ENCODE results near the gene SMIM12. TPM values are rescaled to one million over a fixed set of nuclear protein-coding genes. Genes with fewer than 3 reads are reported as not detected.
A peak's percentile ranks its signal among the peaks of the same experiment; 100 is the strongest.

The SMIM12 gene
- total RNA-seq, 2 experiments from 2014 or later = 44.4 to 54.8 TPM

- no peaks in the 10 kb centered on the region for H3K4me1 Mint-ChIP-seq
- ChIA-PET POLR2A (no interaction called here), CTCF (no interaction called here)
- no peak for DNase-seq
- H3K9me3 Mint-ChIP-seq = peaks cover 8% of the 10 kb centered on the region
- H3K27me3 Mint-ChIP-seq = peaks cover 6% of the 10 kb centered on the region
- no peak overlapping the region for H3K4me3 Mint-ChIP-seq
- H3K27ac Mint-ChIP-seq = no peak overlapping the region
- H3K36me3 Mint-ChIP-seq (ENCODE audit: low read depth) = no peaks in the 10 kb centered on the region
Measured at GRCh38 chr1:34896612-34897011, 37.1 kb upstream of the SMIM12 start.

DNA sequence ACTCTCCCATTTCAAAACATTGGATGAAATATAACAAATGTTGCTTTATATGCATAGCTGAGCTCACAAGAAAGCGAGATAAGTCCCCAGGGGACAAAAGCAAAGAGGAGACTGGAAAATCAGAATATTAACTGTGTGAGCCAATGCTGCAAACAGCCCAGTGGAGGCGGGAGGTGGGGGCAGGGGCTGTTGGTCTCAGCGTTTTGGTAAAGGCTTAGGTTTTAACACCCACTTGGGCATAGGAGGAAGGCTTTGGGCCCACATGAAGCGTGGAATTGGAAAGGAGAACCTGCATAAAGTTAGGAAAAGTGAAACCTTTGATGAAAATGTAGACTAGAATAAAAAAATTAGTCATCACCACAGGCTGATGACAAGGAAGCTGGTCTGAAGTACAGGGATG lies 30.2 kb upstream of the SMIM12 start:
- no peak for DNase-seq
- Mint-ChIP-seq H3K27me3 (peaks cover 21% of the 10 kb centered on the region), H3K4me1 (peaks cover 3% of the 10 kb centered on the region)

DNA sequence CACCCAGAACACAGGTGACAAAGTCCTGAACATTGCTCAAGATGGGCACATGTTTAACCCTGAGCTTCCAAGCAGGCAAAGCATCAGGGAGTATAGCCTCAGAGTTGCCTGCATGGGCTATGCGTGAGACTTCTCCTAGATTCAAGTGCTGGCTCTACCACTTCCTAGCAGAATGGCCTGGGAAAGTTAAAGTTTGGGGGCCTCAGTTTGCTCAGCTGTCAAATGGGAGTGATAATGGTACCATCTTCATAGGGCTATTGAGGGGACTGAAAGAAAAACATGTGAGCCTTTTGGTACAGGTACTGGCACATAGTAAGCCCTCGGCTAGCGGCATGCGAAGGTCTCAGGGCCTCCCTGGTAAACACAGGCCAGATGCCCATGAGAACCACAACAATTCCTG lies 28.0 kb upstream of the SMIM12 start:
- Mint-ChIP-seq H3K27ac (no peak overlapping the region), H3K4me3 (no peak overlapping the region), H3K27me3 (peaks cover 41% of the 10 kb centered on the region), H3K36me3 (ENCODE audit: low read depth) (no peaks in the 10 kb centered on the region), H3K9me3 (peaks cover 4% of the 10 kb centered on the region), H3K4me1 (peaks cover 3% of the 10 kb centered on the region)
- CTCF ChIA-PET = no interaction called here
- no peak for DNase-seq
- POLR2A ChIA-PET = no interaction called here

More for the DNA sequence above, 30.2 kb upstream of the SMIM12 start:
- ChIA-PET POLR2A (no interaction called here), CTCF (interaction anchor here (0.6 kb wide), 1 partner anchor 34 kb away, joined by 3 read pairs; no protein-coding TSS in a partner anchor)
- H3K9me3 Mint-ChIP-seq = peaks cover 8% of the 10 kb centered on the region
- H3K27ac Mint-ChIP-seq = no peak overlapping the region
- H3K36me3 Mint-ChIP-seq (ENCODE audit: low read depth) = no peaks in the 10 kb centered on the region
- H3K4me3 Mint-ChIP-seq = no peak overlapping the region

DNA sequence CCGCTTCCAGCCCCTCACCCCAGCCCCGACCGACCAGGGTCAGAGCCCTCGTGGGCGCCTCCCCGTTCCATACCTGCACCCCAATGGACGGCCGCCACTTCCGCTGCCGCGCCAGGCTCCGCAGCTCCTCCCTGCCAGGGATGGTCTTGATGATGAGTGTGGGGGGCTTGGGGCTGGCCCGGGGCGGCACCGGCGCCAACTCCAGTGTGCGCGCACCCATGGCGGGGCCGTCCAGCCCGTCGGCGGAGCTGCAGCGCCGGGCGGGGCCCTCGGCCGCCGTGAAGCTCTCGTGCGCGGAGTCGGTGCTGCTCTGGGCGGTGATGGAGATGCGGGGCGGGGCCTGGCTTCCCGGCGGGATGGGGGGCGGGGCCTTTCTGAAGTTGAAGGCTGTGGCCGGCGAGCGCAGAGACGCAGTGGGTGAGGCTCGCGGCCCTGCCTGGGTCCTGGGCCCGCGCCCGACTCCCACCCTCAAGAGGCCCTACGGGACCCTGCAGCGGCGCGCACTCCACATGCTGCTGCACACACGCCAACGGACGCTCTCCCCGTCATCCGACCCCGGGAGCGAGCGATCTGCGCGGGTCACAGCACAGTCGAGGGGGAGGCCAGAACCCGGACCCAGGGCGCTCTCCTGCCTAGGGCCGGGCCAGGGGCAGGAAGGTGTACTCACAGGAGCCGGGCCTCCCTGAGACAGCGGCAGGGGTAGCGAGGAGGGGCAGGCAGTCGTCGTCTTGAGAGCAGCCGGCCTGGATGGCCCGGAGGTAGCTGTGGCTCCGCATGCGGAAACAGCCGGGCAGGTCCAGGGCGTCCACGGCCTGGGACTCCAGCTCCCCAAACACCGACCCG lies 26.1 kb upstream of the SMIM12 start:
- no peak overlapping the region for H3K27ac Mint-ChIP-seq
- CTCF ChIA-PET = interaction anchor here (1.3 kb wide), 1 partner anchor 19 kb away, joined by 4 read pairs; no protein-coding TSS in a partner anchor
- peaks cover 3% of the 10 kb centered on the region for H3K4me1 Mint-ChIP-seq
- peak; percentile 44 for DNase-seq
- H3K4me3 Mint-ChIP-seq = peak overlapping the region; percentile 16
- POLR2A ChIA-PET = interaction anchor here (0.6 kb wide), 1 partner anchor 192 kb away, joined by 9 read pairs; no protein-coding TSS in a partner anchor
- H3K27me3 Mint-ChIP-seq = peaks cover 51% of the 10 kb centered on the region
- no peaks in the 10 kb centered on the region for H3K9me3 Mint-ChIP-seq
- no peaks in the 10 kb centered on the region for H3K36me3 Mint-ChIP-seq (ENCODE audit: low read depth)

- H3K36me3 Mint-ChIP-seq (ENCODE audit: low read depth) = no peaks in the 10 kb centered on the region
- POLR2A ChIA-PET = interaction anchor here (0.6 kb wide), 1 partner anchor 193 kb away, joined by 9 read pairs; no protein-coding TSS in a partner anchor
Measured at GRCh38 chr1:34884961-34885360, 25.4 kb upstream of the SMIM12 start.

DNA sequence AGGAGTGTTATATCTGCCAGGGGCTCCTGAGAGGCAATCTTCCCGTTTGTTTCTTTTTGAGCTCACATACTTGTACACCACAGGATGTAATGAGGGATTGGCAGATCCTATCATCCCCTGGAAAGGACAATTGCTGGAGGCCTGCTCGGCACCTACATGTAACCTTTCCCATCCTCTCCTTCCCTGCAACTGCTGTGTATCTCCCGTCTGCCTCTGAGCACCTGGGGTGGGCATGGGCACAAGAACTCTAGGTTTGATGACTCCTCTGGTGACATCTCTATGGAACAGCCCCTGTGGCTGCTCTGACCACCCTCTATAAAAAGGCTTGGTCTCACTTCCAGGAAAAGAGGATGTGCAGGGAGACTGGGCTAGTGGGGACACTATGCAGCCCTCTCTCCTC lies 25.0 kb upstream of the SMIM12 start:
- peaks cover 48% of the 10 kb centered on the region for H3K27me3 Mint-ChIP-seq
- H3K4me3 Mint-ChIP-seq = no peak overlapping the region
- no peak for DNase-seq
- no peaks in the 10 kb centered on the region for H3K9me3 Mint-ChIP-seq
- peaks cover 3% of the 10 kb centered on the region for H3K4me1 Mint-ChIP-seq
- ChIA-PET CTCF (interaction anchor here (0.8 to 1.1 kb wide), 3 partner anchors 18 to 32 kb away, joined by 3 to 4 read pairs (median 3); no protein-coding TSS in a partner anchor), POLR2A (interaction anchor here (0.6 kb wide), 1 partner anchor 193 kb away, joined by 9 read pairs; no protein-coding TSS in a partner anchor)
- no peak overlapping the region for H3K27ac Mint-ChIP-seq
- H3K36me3 Mint-ChIP-seq (ENCODE audit: low read depth) = no peaks in the 10 kb centered on the region

More at GRCh38 chr1:34884961-34885360, 25.4 kb upstream of the SMIM12 start:
- DNase-seq = no peak
- CTCF ChIA-PET = no interaction called here
- Mint-ChIP-seq H3K4me3 (peak overlapping the region; percentile 38), H3K9me3 (no peaks in the 10 kb centered on the region), H3K27me3 (peaks cover 48% of the 10 kb centered on the region), H3K27ac (no peak overlapping the region), H3K4me1 (peaks cover 3% of the 10 kb centered on the region)

- no peaks in the 10 kb centered on the region for H3K4me1 Mint-ChIP-seq
- no peak overlapping the region for H3K4me3 Mint-ChIP-seq
- CTCF ChIA-PET = no interaction called here
- H3K27me3 Mint-ChIP-seq = peaks cover 48% of the 10 kb centered on the region
- no peaks in the 10 kb centered on the region for H3K9me3 Mint-ChIP-seq
- POLR2A ChIA-PET = no interaction called here
- no peaks in the 10 kb centered on the region for H3K36me3 Mint-ChIP-seq (ENCODE audit: low read depth)
- DNase-seq = peak; percentile 4
- H3K27ac Mint-ChIP-seq = no peak overlapping the region
Measured at GRCh38 chr1:34879230-34879629, 19.7 kb upstream of the SMIM12 start.

- Mint-ChIP-seq H3K36me3 (ENCODE audit: low read depth) (no peaks in the 10 kb centered on the region), H3K27ac (no peak overlapping the region), H3K27me3 (peaks cover 53% of the 10 kb centered on the region), H3K9me3 (no peaks in the 10 kb centered on the region), H3K4me1 (peaks cover 3% of the 10 kb centered on the region), H3K4me3 (no peak overlapping the region)
- ChIA-PET CTCF (no interaction called here), POLR2A (no interaction called here)
- no peak for DNase-seq
Measured at GRCh38 chr1:34876406-34876805, 16.9 kb upstream of the SMIM12 start.

- POLR2A ChIA-PET = no interaction called here
- H3K27ac Mint-ChIP-seq = no peak overlapping the region
Measured at GRCh38 chr1:34874296-34874952, 14.9 kb upstream of the SMIM12 start.

DNA sequence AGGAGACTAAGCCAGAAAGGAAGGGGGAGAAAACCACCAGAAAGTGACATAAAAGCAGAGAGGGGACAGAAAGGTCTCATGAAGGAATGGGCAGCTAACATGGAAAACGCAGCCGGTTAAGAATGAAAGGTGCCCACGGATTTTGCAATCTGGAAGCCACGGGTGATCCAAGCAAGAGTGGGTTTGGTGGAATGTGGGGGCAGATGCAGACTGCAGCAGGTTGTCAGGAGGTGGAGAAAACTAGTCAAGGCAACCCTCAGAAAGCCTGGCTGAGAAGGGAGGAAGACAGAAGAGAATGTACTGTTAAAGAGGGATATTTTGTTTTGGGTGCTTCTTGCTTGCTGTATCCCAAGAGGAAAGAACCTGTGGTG lies 12.6 kb upstream of the SMIM12 start:
- H3K4me1 Mint-ChIP-seq = peaks cover 8% of the 10 kb centered on the region
- H3K9me3 Mint-ChIP-seq = no peaks in the 10 kb centered on the region
- no peak for DNase-seq
- POLR2A ChIA-PET = no interaction called here
- no peak overlapping the region for H3K27ac Mint-ChIP-seq
- no peak overlapping the region for H3K4me3 Mint-ChIP-seq
- no peaks in the 10 kb centered on the region for H3K36me3 Mint-ChIP-seq (ENCODE audit: low read depth)
- peaks cover 42% of the 10 kb centered on the region for H3K27me3 Mint-ChIP-seq
- CTCF ChIA-PET = interaction anchor here (1.1 to 1.8 kb wide), 3 partner anchors 11 to 20 kb away, joined by 4 to 7 read pairs (median 5); no protein-coding TSS in a partner anchor

More at GRCh38 chr1:34874296-34874952, 14.9 kb upstream of the SMIM12 start:
- CTCF ChIA-PET = interaction anchor here (0.6 to 1.2 kb wide), 3 partner anchors 8 to 341 kb away, joined by 3 to 7 read pairs (median 5); partner anchors contain the start of gene SMIM12
- H3K36me3 Mint-ChIP-seq (ENCODE audit: low read depth) = no peaks in the 10 kb centered on the region
- H3K4me1 Mint-ChIP-seq = peaks cover 8% of the 10 kb centered on the region
- no peaks in the 10 kb centered on the region for H3K9me3 Mint-ChIP-seq
- peaks cover 47% of the 10 kb centered on the region for H3K27me3 Mint-ChIP-seq
- no peak overlapping the region for H3K4me3 Mint-ChIP-seq
- DNase-seq = no peak

DNA sequence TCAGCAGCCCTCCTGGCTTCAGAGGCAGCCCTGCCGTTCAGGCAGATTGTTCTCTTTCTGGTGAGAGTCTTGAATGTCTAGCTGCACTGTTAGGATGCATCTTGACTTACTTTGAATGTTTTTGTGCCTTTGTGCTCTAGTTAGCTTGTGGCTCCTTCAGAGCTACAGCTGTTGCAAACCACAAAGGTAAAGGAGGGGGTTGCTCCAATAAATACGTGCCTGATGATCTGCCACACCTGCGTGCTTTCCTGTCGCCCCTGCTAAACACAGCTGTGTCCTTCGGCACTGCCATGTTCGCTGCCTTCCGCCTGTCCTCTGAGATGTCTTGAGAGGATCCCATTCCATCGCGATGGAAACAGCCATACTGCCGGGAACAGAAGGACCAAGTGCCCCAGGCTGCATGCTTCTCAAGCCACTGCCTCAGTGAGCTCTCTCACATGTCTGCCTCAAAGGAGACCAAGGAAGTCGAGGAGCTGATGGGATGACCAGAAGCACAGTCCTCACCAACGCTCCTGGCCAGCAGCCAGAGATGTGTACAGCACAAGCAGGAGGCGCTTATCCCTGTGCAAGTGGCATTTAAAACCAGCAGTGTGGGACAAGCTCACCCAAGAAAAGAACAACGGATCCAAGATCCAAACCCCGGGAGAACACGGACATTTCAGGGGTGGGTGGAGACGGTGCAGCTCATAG lies 12.0 kb upstream of the SMIM12 start:
- Mint-ChIP-seq H3K9me3 (no peaks in the 10 kb centered on the region), H3K27me3 (peaks cover 39% of the 10 kb centered on the region), H3K4me3 (no peak overlapping the region), H3K27ac (peak overlapping the region; percentile 17), H3K4me1 (peaks cover 8% of the 10 kb centered on the region), H3K36me3 (ENCODE audit: low read depth) (no peaks in the 10 kb centered on the region)
- ChIA-PET POLR2A (no interaction called here), CTCF (interaction anchor here (1.1 to 1.8 kb wide), 3 partner anchors 12 to 20 kb away, joined by 4 to 7 read pairs (median 5); no protein-coding TSS in a partner anchor)
- peak; percentile 4 for DNase-seq

- peak; percentile 3 for DNase-seq
- H3K4me1 Mint-ChIP-seq = peaks cover 11% of the 10 kb centered on the region
- POLR2A ChIA-PET = no interaction called here
- no peak overlapping the region for H3K4me3 Mint-ChIP-seq
- H3K27me3 Mint-ChIP-seq = peaks cover 34% of the 10 kb centered on the region
- no peak overlapping the region for H3K27ac Mint-ChIP-seq
- H3K36me3 Mint-ChIP-seq (ENCODE audit: low read depth) = no peaks in the 10 kb centered on the region
- CTCF ChIA-PET = interaction anchor here (1.0 to 1.8 kb wide), 2 partner anchors 11 to 18 kb away, joined by 3 to 7 read pairs; partner anchors contain the start of gene SMIM12
- no peaks in the 10 kb centered on the region for H3K9me3 Mint-ChIP-seq
Measured at GRCh38 chr1:34870395-34870794, 10.8 kb upstream of the SMIM12 start.

Data from activated CD4-positive, alpha-beta T cell treated with anti-CD3 and anti-CD28 coated beads, Interleukin-2, amount 10 ng/mL, durations not matched to agents 7 days and 5 days (primary cell).